ENCODE results near the gene LDLRAD3.

LDLRAD3 gene

DNA sequence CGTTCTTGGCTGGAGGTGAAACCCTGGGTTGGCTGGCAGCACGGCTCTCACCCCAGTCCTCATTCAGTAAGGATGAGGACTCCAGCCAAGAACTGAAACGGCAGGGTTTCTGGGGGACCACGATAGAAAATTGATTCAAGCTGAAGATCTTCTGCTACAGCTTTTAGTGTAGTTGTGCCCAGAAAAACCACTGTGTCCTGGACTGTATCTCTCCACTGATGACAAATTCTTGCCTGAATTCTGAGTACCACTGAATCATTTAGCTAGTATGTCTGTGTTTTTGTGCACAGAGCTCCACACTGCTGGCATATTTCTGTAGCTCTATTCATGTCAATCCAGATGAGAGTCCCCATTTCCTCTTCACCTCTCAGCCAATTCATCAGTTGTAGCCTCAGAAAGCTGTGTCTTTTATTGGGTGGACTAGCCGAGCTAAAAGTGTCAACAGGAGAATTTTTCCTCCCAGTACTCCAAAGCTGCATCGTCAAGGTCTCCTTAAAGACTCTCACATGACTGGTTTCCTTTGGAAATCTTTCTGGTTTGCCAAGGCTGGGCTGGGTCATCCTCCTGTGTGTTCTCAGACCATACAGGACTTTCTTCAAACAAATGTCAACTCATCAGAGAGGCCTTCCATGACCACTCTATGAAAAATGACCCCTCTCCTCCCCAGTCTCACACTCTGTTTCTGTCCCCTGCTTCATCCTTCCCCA is 144.6 kb downstream of the LDLRAD3 start:
- peak; percentile 11 for DNase-seq

DNA sequence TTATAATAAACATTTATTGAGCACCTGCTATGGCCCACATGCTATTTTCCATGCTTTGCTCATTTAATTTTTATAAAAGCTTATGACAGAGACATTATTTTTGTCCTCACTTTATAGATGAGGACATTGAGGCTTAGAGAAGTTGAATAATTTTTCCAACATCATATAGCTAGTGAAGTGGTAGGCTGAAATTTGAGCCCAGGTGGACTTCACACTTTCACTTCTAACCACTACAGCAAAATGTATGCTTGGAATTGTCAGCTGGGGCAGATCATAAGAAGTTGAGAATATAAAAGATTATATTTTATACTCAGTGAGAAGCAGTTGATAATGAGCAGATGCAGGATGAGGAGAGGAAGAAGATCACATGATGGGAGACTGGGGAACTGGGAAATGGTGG is 146.1 kb downstream of the LDLRAD3 start:
- DNase-seq, result no peak

DNA sequence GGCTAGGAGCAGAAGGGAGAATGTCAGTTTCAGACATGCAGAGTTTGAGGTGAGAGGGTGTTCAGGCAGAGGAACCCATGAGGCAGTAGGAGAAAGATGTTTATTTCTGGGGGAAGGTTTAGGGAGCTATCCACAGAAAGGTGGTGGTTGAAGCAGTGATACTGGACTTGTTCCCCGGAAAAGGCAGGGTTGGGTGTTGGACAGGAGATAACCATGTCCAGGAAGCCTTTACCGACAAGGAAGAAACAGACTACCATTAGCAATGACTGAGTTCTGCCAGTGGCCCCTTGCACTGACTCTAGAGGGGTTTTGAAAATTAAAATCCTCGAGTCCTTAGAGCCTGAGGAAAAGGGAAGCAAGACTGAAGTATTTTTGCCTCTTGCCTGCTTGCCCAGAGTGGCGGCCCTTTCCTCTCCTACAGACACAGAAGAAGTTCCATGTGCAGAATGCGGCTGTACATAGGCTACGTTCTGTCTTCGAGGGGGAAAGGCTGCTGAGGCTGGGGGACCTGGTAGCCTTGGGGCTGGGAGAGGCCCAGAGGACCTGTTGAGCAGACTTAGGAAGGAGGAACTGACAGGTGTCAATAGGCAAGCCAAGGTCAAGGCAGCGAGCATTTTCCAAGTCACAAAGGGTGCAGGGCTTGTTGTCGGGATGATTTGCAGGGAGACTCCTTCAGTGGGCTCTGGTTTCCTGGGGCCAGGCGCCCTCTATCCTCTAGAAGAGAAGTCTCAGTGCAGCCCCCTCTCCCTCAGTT is 146.7 kb downstream of the LDLRAD3 start:
- no peak for DNase-seq

DNA sequence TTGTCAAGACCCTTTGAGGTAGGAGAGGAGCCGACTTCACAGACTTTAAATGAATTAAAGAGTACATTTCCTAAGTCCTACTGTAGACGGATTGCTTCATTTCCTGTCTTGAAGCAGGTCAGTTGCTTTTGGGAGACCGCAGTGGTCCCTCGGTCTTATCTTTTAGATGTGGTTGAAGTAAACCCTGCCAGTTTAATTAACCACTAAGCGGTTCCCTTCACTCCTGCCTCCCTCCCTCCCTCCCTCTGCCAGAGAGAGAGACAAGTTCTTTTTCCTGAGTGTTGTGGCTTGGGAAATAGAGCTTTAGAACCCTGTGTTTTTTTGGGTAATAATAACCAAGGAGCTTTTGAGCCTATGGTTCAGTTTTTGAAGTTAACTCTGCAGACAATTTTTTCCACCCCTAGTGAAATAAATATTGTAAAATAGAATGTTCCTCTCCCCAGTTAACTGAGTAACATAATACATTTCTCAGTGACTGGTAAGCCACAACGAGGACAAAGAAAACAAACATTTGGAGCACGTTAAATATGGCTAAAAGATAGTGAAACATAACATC is 147.5 kb downstream of the LDLRAD3 start:
- peak; percentile 43 for DNase-seq

DNA sequence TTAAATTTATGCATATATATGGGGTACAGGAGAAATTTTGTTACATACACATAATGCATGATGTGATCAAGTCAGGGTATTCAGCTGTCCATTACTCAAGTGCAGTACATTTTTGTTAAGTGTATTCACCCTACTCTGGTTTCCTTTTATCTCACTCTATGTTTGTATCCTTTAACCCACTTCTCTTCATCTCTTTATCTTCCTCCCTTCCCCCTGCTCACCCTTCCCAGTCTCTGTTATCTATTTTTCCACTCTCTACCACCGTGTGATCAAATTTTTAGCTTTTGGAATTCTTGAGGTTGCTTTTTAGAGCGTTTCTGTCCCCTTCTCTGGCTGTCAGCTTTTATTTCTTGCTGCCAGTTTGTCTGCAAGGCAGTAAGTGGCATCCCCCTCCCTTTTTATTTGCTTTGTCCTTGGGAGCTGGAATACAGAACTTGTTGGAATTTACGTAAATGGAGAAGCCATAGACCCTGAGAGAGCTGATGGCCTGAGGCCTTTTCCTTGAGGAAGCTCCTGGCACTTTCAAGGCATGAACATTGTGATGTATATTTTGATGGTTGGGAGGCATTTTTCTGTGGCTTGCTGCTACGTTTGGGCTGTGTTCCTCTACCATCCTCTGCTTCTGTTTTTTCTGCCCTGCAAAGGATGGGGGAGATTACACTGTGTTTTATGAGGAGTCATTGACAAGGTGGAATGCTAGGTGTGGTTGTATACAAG is 148.6 kb downstream of the LDLRAD3 start:
- DNase-seq, result no peak

DNA sequence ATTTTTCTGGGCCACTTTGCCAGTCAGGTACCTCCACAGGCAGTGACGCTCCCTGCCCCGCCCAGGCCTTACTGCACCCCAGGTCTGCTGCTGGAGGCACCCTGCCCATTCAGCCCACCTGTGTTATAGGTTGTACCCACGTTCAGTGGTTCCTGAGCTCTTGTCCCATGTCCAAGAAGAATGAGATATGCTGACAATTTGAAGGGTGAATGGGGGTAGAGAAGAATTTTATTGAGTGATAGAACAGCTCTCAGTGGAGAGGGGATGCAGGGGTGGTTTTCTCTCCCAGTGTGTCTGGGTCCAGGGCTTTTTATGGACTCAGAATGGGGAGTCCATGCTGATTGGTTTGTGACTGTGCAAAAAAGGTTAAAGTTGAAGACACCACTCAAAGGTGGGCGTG is 149.7 kb downstream of the LDLRAD3 start:
- no peak for DNase-seq

DNA sequence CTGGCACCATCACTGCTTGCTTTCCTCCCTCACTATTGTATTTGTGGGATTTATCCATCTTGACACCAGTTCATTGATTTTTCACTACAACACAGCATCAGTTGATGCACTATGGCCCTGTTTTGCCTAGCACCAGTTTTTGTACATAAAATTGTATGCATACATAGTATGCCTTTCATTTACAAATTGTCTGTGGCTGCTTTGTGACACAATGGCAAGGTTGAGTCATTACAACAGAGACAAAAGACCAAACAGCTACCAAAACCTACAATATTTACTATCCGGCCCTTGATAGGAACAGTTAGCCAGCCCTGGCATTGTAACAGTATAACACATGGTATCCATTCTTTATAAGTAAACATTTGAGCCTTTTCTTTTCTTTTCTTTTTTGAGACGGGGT is 150.3 kb downstream of the LDLRAD3 start:
- no peak for DNase-seq

DNA sequence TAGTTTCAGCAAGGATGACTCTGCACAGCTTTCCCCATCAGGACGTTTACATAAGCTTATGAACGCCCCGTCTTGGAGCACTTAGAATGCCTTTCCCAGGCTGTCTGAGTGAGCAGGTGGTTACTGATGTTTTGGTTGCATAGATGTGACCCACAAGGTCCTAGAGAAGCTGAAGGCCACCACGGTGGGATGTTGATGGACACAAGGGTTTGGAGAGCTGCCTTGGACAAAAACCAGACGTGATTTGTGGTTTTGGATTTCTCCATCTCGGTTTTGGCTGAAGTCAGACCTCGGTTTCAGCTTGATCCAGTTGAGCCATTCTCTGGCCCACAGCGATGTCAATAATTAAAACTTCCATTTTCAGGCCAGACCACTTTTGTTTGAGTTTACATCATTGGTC is 151.9 kb downstream of the LDLRAD3 start:
- DNase-seq, result no peak

DNA sequence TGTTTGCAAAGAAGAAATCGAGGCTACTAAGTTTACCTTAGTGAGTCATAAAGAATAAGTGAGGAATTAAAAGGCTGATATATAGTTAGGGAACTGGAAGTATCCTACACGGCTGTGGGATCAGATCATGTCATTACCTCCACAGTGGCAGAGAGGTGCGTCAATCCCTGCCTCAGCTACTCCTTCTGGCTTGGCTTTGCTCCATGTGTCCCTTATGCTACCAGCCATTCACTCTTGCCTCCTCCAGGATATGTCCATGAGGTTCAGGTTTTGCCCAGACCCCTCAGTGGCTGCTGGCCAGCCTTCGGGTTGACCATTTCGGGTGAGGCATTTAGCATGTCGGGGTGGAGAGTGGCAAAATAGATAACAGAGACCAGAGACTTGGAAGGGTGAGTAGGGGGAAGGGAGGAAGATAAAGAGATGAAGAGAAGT is 153.4 kb downstream of the LDLRAD3 start:
- no peak for DNase-seq

DNA sequence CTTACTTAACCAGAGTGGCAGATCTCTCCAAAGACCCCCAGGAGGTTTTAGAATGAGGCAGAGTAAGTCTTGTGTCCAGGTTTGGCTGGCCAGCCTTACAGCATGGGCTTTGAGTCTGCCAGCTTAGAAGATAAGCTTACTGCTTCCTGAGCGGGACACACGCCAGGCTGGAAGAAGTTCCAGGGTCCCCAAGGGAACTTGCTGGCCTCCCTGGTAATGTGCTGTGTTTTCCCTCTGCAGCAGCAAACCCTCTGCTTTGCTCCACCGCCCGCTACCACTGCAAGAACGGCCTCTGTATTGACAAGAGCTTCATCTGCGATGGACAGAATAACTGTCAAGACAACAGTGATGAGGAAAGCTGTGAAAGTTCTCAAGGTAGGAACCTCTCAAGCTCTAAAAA is 154.2 kb downstream of the LDLRAD3 start:
- DNase-seq, result no peak

DNA sequence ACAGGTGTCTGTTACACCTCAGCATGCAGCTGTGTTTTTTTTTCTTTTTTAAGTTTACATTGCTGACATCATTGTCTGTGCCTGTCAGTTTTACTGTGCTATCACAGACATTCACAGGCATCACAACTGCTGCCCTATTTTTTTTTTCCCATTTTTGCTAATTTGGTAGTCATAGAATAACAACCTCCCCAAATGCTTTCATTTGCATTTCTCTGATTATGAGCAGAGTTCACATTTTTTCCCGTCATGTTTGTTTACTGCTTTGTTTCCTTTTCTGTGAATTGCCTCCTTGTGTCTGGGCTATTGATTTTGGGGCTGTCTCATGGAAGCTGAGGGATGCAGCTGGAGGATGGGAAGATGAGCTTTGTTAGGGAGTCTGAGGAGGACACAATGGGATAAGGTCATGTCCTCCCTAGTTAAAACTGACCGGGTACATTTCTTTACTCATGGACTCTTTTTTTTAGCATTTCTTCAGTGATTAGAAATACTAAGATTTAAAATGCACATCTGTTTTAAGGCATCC is 155.1 kb downstream of the LDLRAD3 start:
- DNase-seq, result no peak

DNA sequence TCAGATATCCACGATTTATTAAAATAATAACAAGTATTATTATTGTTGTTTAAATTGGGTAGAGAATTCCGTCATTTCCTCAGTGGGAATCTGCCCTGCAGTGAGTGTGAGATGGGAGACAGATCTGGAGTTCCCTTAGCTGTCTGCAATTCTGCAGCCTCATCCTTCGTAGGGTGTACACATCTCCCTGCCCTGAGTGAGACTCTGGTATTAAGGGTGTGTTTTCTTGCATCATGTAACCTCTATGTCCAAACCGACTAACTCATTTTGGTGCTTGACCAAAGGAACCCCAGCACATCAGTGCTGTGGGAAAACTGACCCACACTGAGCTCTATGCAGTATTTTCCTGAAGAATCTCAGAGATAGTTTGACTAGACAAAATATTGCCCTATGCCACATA is 157.6 kb downstream of the LDLRAD3 start:
- no peak for DNase-seq

DNA sequence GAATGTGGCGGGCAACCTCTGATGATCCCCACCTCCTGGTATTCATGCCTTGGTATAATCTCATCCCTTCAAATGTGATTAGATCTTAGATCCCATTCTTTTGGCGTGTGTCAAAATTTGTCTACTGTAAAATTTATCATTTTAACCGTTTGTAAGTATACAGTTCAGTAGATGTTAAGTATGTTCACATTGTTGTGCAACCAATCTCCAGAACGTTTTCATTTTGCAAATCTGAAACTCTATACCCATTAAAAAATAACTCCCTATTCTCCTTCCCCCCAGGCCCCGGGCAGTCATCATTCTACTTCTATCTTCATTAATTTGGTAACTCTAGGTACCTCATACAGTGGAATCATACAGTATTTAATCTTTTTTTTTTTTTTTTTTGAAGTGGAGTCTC is 159.0 kb downstream of the LDLRAD3 start:
- DNase-seq, result no peak

DNA sequence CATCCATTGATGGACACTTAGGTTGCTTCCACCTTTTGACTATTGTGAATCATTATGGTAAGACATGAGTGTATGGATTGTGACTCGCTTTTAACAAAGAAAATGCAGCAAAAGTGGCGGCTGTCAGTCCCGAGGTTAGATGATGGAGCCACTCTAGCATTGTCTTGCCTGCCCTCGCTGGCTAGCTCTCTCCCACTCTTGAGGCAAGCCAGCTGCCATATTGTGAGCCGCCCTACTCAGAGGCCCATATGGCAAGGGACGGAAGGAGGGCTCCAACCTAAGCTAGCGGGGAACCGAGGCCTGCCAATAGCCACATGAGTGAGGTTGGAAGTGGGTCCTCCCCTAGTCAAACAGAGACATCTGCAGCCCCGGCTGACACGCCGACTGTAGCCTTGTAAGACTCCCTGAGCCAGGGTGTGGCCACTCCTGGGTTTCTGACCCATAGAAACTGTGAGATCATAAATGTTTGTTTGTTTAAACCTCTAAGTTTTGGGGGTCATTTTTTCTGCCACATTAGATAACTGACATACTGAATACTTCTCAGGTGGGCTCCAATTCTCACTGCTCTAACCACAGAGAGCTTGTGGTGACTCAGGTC is 160.2 kb downstream of the LDLRAD3 start:
- DNase-seq, result no peak

DNA sequence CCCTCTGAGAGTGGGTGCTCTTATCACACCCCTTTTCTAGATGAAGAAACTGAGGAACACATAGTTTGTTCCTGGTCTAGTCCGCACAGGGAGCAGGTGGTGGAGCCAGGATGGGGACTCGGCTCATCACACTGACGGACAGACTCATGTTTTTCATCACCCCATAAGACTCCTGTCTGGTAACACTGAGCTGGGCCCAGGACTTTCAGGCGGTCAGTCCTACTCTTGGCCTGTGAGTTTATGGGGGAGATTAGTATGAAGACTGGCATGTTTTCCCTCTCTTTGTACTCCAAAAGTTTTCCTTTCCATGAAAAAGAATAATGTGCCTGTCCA is 160.8 kb downstream of the LDLRAD3 start:
- DNase-seq, result no peak

DNA sequence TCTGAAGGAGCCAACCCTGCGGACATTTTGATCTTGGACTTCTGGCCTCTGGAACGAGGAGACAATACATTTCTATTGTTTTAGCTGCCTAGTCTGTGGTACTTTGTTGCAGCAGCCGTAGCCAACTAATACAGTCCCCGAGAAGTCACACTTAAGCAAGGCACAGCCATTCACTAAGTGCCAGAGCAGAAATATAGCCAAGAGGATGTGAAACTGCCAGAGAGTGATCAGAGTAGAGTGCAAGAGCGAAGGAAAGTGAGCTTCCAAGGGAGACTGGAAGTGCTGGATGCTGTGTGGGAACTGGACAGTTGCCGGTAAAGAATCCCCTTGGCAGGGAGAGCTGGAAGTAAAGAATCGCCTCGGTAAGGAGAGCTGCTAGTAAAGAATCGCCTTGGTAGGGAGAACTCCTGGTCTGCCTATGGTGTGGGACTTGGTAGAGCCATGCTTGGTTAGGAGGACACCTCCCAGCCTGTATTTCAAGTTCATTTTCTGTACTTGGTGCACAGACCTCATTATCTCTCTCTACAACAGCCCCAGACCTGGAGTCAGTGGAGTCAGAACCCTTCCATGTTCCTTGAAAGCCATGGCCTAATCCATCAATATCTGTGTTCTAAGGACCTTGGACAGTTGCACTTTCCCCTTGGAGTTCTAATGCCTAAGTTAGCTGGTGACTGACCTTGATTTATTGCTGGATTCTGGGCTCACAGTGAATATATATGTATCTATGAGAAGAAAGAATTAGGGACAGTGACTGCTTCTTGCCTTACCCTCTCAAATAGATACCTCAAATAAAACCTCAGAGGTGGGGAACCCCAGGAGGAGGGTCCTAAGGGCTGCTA is 162.1 kb downstream of the LDLRAD3 start:
- no peak for DNase-seq

DNA sequence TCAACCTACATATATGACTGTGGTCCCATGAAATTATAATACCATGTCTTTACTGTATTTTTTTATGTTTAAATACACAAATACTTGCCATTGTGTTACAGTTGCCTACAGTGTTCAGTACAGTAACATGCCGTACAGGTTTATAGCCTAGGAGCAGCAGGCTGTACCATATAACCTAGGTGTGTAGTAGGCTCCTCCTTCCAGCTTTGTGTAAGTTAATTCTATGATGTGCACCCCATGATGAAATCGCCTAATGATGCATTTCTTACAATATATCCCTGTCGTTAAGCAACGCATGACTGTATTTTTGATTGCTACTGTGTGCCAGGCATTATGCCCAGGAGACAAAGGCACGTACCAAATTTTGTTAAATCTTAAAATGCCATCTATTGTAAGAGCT is 163.7 kb downstream of the LDLRAD3 start:
- DNase-seq, result no peak

DNA sequence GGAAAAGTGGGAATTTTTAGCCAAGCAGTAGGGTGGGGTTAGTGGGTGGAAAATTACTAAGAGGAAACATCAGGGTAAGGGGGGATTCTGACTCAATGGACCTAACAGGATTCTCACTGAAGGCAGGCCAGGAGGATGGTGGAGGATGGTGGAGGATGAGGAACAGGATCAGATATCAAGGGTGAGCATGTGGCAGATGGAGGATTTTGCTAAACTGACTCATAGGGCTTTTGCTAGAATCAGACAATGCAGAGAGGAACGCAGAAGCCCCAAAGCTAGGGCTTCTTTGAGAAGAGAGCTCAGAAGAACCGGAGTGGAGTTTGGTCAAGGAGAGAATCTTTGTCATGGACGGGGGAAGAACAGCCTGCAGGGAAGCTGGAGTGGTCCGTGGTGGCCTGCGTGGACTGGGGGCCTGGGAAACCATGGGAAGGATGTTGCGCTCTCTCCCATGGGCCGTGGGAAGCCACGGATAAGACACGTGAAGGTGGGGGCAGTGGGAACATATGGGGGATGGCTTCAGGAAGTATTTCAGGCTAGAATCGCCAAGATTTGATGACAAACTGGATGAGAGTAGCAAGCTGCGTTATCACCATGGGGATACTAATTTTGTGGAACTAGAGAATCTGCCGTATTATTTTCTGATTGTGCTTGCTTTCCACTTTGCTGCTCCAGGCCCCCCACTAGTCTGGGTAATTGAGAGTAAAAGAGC is 165.2 kb downstream of the LDLRAD3 start:
- DNase-seq, result no peak

DNA sequence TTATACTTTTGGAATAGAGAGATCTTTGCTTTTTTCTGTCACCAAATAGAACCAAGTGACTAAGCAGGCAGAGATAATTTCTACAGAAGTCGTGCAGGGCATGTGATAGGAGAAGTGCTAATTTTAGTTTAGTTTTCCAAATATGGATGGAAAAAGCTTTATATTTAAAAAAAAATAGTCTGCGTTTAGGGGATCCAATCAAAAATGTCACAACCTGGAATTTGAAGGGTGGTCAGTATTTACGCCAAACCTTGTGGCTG is 165.7 kb downstream of the LDLRAD3 start:
- DNase-seq, result no peak

DNA sequence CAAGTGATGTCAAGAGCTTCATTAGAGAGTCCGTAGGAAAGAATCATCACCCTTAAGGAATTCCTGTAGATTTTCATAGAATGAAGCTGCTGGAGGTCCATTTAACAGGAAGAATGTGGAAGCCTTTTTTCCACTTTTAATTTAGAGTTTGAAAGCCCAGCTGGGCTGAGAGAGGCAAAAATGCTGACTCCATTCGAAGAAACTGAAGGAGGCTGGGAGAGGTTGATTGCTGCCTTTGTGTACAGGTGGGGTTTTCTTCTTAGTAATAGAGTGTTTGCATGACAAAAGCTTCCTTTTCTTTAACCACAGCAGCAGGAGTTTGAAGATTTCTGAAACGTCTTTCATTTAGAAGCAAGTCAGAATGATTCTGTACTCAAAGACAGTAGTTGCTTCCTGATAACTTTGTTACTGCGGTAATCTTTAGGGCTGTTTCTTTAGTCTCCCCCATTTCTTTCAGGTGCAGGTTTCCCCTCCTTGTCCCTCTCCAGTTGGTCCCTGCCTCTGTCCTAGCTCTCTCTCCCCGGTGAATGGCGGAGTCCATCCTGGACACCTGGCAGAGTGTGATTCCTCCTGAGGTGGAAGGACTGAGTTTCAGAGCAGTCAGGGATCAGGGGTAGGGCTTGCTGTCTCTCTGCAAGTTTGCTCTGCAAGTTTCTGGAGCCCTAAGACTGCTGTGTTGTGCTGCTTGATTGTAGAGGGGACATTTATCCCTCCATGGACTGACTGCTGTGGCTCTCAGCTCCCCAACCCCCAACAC is 166.2 kb downstream of the LDLRAD3 start:
- no peak for DNase-seq
